DND-41 (cell line): ENCODE data around the gene MACF1.

Source experiments
- CTCF ChIP-seq: IDR thresholded peaks from 2 replicates; pipeline ENCODE4 v1.5.1; 2012; ENCODE audit warnings: borderline replicate concordance, low read length, moderate library complexity, mild to moderate bottlenecking; ENCODE audit not compliant: poor library complexity, severe bottlenecking; ENCODE audit errors: extremely low read depth
- EZH2 ChIP-seq: IDR thresholded peaks from 3 replicates; pipeline ENCODE4 v1.6.1; 2012; ENCODE audit warnings: borderline replicate concordance, low read depth, mild to moderate bottlenecking, moderate library complexity, low read length, inconsistent platforms; ENCODE audit not compliant: severe bottlenecking

DNA sequence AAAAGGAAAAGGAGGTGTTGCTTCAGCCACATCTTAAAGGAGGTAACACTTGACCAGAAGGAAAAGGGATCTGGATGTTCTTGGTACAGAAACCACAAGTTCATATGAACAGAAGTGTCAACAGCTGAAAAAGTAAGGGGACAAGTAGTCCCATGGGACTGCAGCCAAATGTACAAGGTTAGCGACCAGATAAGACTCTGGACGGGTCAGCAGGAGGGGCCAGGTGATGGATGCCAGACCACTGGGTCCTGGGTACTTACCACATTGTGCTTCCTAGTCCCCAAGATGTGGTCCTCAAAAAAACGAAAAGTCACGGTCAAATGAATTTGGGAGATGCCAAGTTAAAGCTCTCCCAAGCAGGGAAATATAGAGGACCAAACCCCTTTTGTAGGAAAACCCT lies 270.3 kb downstream of the MACF1 start:
- TF ChIP-seq EZH2 (no peak), CTCF (no peak)
